HUDEP-2 (cell line): Measurements from ENCODE around the gene ENDOV.

Experiments used
- DNase-seq, 76 experiments: peaks; one replicate each; lab custom pipeline; 2025; ENCODE audit not compliant: unreplicated experiment in 76 of 76; lab: John Stamatoyannopoulos, UW

The ENDOV gene

DNA sequence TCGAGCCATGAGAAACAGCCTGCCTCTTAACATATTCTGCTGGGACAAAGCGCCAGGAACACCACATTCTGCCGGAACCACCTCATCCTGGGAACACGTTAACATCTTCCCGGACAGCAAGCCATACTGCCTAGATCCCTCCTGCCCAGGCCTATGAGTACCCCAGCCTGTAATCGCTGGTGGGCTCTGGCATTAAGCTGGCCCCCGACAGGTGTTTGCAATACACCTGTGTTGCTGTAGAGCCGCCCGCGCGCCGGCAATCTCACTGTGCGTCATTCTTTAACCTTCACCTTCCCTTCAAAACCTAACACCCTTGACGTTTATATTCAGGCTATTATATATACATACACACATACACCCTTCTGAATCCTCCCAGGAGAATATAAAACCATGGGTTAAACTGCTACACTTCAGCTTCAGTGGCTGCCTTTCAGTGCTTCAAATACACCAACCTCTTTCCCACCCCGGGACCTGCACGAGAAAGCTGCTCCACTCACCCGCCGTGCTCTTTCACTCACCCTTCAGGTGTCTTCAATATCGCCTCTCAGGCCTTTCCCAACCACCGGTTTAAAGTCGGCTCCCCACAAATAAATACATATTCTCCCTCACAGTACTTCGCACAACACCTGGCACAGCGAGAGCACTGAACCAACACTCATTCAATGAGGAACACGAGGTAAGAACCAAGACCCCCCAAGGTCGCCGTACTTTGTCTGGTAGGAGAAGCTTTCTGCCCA lies 1.0 kb upstream of the ENDOV start:
- no peak for DNase-seq

DNA sequence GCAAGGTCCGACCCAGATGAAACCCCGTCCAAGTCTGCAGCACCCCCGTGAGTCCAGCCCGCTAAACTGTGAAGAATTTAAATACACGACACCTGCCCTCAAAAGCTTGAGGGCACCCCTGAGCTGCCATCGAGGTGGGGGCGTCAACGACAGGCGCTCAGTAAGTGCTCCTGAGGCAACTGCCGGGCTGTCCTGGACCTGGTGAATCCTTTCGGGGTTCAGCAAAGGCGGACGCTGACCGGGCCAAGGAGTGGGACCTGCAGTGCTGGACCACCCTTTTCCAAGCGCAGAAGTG lies 512 bp upstream of the ENDOV start:
- peak in 5 of 76 experiments; percentile 2 to 26 (median 12) for DNase-seq

DNA sequence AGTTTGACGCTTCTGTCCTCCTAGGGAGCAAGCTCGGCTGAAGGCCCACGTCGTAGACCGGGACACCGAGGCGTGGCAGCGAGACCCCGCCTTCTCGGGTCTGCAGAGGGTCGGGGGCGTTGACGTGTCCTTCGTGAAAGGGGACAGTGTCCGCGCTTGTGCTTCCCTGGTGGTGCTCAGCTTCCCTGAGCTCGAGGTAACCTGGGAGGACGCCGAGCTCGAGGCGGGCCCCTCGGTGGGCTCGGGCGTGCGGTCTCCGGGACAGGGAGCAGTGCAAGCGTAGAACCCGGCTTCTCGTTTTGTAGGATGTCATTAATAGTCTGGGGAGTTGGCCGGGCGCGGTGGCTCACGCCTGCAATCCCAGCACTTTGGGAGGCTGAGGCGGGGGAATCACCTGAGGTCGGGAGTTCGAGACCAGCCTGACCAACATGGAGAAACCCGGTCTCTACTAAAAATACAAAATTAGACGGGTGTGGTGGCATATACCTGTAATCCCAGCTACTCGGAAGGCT lies 715 bp downstream of the ENDOV start:
- DNase-seq: no peak

DNA sequence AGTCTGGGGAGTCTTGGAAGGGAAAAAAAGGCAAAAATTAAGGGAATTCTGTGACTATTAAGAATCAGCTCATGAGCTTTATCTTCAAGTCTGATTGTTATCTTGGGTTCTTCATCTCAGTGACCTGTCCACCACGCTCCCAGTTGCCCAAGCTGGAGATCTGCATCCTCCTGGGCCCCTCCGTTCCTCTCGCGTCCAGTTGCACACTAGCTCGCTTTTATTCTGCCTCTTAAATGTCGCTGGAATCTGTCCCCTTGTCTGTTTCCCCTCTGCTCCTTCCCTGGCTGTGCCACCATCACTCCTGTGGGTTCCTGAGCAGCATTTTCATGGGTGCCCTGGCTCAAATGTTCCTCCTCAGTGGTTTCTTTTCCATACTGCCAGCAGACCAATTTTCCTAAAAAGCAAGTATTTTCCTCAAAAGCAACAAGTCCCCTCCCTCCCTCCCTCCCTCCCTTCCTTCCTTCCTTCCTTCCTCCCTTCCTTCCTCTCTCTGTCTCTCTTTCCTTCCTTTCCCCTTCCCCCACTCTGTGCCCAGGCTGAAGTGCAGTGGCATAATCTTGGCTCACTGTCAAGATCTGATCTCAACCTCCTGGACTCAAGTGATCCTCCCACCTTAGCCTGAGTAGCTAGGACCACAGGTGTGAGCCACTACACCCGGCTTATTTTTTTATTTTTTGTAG lies 1.4 kb downstream of the ENDOV start:
- DNase-seq: no peak

DNA sequence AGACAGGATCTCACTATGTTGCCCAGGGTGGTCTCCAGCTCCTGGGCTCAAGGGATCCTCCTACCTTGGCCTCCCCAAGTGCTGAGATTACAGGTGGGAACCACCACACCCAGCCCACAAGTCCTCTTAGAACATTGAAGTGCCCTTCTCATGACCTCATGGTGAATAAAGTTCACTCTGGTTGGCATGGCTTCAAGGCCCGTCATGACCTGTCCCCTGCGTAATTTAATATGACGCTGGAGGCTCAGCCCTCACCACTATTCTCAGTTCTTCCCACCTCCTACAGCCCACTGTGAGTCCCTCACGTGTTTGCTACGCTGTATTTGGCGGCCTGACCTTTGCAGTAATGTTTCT lies 1.9 kb downstream of the ENDOV start:
- no peak for DNase-seq

DNA sequence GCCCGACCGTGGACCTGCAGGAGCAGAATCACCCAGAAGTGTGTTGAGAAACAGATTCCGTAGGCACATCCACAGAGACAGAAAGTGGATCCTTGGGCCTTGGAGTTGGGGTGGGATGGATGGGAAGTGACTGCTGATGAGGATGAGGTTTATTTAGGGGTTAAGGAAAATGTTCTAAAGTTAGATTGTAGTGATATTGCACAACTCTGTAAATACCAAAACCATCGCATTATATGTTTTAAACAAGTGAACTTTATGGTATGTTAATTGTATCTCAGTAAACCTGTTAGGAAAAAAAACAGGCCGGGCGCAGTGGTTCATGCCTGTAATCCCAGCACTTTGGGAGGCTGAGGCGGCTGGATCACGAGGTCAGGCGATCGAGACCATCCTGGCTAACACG lies 3.6 kb downstream of the ENDOV start:
- DNase-seq: no peak

DNA sequence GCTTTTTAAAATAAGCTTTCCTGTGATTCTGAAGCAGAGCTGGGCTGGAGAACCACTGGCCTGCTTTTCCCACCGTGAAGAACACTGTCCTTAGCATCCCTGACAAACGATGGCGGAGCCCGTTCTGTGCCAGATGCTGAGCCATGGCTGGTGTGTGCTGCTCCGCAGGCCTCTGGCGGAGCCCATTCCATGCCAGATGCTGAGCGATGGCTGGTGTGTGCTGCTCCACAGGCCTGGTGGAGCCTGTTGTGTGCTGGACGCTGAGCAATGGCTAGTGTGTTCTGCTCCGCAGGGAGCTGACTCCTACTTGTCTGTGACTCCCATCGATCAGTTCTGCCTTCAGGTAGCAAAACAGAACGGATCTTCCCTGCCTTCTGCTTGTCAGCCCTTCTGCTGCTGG lies 4.3 kb downstream of the ENDOV start:
- no peak for DNase-seq

DNA sequence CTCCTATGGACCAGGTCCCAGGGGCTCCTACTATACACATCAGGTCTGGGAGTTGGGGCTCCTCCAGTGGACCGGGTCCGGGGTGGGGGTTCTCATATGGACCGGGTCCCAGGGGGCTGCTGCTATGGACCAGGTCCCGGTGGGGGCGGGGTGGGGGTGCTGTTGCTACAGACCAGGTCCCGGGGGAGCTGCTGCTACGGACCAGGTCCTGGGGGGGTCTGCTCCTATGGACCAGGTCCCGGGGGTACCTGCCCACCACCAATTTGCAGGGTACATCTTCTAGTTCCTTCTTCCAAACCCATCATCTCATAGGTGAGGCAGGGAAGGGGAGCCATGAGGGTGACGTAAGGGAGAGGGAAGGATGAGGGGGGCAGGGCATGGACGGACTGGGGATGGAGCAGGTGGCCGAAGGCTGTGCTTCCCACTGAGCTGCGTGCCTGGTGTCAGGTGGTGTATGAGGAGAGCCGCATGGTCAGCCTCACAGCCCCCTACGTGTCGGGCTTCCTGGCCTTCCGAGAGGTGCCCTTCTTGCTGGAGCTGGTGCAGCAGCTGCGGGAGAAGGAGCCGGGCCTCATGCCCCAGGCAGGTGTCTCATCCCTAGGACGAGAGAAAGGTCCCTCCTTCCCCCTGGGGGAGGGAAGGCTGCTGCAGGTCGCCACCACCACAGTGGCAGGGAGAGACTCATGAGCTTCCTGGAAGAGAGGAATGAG lies 6.6 kb downstream of the ENDOV start:
- DNase-seq: no peak

DNA sequence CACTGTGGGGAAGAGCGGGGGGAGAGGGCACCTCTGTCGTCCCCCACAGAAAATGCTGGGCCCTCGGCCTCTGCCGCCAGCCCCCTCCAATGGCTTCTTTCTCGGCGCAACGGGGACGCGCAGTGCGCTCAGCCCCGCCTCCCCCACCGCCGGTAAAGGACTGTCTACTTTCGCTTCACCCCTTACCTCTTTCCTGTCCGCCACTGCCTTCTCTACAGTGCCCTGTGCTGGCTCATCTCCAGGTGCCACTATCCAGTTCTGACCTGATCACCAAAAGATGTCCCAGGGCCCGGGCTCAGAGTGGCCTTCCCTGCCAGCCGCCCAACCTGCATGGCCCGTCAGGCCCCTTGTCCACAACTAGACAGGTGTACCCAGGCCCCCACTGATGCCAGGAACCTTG lies 7.3 kb downstream of the ENDOV start:
- no peak for DNase-seq

DNA sequence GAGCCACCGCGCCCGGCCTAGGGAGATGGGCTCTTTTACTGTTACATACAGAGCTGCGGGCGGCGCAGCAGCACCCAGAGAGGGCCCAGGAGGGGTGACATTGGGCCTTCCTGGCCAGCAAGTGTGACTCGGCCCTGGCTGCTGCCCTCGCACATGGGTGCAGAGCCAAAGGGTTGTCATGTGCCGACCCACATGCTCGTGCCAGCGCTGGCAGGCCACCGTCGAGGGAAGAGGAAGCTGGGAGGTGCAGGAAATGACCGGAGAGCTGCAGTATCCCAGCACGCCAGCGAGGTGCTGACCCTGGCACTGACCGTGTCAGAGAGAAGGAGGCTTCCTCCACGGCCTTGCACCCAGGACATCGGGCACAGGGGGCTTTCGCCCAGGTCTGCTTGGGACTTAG lies 8.0 kb downstream of the ENDOV start:
- no peak for DNase-seq

DNA sequence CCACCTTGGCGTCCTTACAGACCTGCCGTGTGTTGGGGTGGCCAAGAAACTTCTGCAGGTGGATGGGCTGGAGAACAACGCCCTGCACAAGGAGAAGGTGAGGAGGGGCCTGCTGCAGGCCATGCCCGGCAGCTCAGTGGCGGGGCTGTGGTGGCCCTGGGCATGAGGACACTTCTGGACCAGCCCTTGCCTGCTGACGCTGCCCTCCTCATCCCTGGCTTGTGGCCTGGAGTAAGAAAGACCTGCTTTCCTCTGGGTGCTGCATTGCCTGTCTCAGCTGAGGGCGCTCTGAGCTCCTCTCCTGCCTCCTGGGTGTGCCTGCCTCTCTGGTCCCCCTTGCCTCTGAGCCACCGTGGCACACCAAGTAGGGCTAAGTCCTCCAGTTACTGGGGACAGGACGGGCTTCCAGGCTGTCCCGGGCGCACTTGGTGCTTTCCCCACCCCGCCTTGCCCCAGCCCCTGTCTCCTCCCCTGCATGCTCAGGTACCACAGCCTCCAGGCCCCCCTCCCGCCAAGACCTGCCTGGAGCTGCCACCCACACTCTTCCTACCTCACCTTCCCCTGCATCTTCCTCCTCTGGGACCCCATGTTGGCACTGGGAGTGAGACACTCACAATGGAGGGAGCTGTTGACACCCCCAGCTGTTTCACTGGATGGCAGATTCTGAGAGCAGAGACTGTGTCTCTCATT lies 8.7 kb downstream of the ENDOV start:
- no peak for DNase-seq

DNA sequence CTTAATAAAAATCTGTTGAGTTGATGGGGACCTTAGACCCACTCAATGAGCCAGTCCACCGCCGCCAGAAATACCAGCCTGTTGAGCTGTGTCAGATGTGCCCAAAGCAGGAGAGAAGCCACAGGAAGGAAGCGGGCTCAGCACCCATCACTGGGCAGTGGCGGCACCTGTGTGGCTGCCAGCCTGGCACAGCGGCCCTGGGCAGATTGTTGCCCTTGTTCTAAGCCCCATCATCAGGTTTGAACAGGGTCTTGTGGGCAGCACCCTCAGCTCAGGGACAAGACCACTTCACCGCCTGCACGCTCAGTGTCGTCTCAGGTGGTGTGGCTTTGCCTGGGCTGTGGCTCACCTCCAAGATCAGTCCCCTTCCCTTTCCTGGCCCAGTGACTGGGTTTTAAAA lies 9.3 kb downstream of the ENDOV start:
- no peak for DNase-seq

DNA sequence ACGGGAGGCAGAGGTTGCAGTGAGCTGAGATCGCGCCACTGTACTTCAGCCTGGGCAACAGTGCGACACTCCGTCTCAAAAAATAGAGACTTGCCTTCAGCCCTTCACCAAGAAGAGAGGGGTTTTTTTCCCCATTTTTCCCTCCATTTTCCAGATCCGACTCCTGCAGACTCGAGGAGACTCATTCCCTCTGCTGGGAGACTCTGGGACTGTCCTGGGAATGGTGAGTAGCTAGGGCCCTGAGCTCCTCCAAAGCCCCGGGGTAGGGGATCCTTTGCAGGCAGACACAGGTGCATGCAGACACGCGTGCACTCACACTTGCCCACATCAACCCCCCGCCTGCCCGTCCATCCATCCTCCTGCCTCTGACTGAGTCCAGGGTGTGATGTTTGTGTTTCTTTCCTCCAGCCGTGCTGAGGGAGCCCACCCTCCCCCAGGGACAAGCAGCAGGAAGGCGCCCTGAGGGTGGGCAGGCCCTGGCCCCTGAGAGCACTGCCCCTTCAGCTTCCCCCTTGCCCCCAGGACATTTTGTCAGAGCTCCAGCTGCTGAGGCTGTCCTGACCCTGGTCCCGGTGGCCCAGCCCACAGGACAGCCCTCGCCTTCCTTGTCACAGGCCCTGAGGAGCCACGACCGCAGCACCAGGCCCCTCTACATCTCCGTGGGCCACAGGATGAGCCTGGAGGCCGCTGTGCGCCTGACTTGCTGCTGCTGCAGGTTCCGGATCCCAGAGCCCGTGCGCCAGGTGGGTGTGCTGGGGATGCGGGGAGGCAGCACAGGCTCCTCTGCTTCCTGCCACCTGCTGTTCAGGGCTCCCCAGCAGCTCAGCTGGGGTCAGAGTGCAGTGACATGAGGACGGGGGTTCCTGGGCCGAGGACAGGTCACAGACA lies 10.2 kb downstream of the ENDOV start:
- DNase-seq: no peak

DNA sequence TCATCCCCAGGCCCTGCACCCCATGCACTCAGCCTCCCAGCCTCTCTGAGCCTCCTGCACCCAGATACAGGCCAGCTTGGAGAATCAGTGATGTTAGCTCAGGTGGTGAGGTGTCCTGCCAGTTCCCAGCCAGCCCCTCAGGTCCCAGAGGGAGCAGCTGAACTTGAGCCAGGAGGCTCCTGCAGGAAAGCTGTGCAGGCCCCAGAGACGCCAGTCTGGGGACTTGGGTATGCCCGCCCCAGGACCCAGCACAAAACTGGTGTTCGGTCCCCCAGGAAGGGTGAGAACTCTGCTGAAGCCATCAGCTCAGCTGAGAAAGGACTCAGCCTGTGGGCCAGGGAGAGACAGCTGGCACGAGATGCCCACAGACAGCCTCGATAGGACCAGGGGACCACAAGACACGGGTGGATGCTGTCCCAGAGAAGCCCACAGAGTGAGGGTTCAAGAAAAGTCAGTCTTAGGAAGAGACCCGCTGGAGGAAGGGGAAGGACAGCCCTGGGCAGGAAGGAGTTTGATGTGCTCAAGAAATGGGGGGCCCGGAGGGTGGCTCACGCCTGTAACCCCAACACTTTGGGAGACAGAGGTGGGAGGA lies 11.0 kb downstream of the ENDOV start:
- no peak for DNase-seq

DNA sequence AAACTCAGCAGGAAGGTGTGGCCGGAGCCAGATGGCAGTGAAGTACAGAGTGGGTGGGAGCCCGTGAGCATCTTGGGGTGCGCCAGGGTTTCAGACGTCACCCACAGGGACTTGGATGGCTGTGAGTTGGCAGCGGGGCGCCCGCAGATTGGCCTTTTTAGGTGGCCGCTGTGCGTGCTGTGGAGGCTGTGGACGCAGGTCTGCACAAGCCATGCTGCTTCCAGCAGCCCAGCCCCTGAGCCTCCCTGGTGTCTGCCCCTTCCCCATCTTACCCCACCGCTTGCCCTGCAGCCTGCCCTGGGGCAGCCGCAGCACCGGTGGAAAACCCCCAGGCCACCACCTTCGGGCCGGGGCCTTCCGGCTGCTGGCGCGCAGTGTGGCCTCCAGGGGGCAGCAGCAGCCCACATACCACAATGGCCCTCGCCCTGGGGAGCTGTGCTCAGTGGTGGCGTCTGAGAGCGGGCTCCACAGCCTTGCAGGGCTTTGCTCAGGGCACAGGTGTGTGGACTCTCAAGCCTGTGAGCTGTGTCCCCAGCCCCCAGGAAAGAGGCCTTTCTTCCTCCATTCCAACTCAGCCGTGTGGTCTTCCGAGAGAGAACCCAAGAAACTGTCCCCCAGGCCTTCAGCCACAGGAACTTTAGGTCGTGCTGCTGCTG lies 11.8 kb downstream of the ENDOV start:
- peak in 64 of 76 experiments; percentile 6 to 81 (median 51) for DNase-seq

DNA sequence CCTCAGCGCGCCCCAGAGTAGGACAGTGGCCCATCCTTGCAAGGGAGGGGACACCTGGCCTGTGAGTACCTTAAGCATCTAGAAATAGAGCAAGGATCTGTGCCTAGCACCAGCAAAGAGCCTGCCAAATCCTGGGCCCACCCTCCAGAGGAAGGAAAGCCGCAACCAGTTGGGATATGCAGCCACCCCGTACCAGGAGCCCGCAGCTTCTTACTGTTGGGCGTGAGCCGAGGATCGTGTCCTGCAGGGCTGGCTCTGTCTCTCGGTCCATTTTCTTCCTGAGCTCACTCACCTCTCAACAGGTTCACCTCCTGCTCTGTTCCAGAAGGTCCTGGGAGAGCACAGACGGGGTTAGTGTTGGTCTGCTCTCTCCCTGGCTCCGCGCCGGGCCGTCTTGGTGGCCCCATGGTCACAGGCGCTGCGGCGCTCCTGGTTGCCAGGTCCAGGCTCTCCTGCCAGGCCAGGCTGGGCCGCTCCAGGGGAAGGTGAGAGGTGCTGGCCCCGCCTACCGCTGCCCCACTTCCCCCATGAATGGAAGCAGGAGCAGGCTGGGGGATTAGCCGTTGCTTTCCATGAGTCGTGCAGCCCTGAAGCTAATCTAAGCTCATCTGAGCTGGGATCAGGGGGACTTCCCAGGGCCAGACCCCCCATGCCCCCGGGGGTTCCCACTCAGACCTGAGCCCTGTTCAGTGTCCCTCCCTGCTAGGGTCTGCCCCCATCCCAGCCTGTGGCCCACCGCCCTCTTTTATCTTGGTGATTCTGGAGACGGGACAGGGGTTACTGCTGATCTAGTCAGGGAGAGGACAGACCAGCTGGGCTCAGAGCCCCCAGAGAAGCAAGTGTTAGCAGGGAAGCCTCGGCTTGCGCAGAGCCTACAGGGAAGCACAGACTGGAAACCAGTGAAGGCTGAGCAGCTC lies 12.7 kb downstream of the ENDOV start:
- DNase-seq: no peak

DNA sequence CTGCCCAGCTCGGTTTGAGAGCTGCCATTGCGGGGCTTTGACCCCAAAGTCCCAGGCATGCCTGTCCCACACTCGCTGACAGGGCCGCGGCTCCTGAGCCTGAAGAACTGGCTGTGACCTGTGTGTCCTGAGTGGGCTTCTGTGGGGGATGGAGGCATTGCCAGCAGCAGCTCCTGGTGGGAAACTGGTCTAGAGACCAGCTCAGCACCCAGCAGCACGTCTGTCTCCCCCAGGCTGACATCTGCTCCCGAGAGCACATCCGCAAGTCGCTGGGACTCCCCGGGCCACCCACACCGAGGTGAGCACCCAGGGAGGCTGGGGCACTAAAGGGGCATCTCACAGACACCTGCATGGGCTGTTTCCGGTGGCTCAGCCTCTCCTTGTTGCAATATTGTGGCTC lies 13.4 kb downstream of the ENDOV start:
- no peak for DNase-seq

DNA sequence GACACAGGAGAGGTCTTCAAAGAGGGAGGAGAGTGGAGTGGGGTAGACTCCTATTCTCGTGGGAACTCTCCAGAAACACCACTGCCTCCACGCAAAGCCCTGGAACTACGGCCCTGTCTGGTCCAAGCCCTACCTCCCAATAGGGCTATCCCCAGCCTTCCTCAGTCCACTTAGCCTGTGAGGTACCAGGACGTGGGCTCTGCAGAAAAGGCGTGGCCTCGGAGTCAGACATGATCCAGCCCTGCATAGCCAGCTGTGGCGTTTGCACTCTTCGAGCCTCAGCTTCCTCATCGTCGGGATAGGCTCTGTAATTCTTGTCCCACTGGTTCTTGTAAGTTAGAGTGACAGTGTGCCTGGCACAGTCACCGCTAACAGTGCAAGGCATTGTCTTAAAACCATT lies 13.8 kb downstream of the ENDOV start:
- DNase-seq: no peak
